HEK293 (cell line): ENCODE measurements around the gene DEDD.

Source experiments
- CTCF ChIA-PET: fragments of 350-600 bp; formaldehyde crosslinking; extraction: SDS; loops from one replicate; lab custom pipeline; 2021; ENCODE audit warnings: antibody characterized with exemption; lab: Yijun Ruan, JAX
- POLR2A ChIA-PET: fragments of 300-600 bp; formaldehyde crosslinking; extraction: SDS; loops from one replicate; lab custom pipeline; 2020; ENCODE audit warnings: antibody characterized with exemption, inconsistent platforms; lab: Yijun Ruan, JAX
- H3K27ac ChIP-seq: fragments of 200-500 bp; sonication (Bioruptor generic); 2 replicates; pipeline ENCODE4 v1.5.1; 2014; ENCODE audit warnings: low read depth, low read length, control low read depth, inconsistent platforms; ENCODE audit errors: extremely low read depth
- H3K36me3 ChIP-seq, 2 experiments: fragments of 200-500 bp in 1 of 2; sonication (Bioruptor generic) in 1 of 2; 1 replicate in 1 of 2; 2 replicates in 1 of 2; pipeline ENCODE4 v1.5.1; 2014 to 2017; ENCODE audit warnings: inconsistent platforms in 2 of 2, low read length in 2 of 2; ENCODE audit not compliant: control insufficient read depth in 2 of 2, insufficient read depth in 1 of 2
- H3K4me1 ChIP-seq: fragments of 200-500 bp; sonication (Bioruptor generic); 2 replicates; pipeline ENCODE4 v1.5.1; 2014; ENCODE audit warnings: mild to moderate bottlenecking, low read length, inconsistent platforms; ENCODE audit not compliant: control insufficient read depth, insufficient read depth
- H3K4me3 ChIP-seq: 2 replicates; pipeline ENCODE4 v1.5.1; 2011; ENCODE audit warnings: low read depth, mild to moderate bottlenecking, control low read depth, low read length, moderate library complexity
- H3K9me3 ChIP-seq: fragments of 200-500 bp; sonication (Bioruptor generic); 2 replicates; pipeline ENCODE4 v1.5.1; 2014; ENCODE audit warnings: low read depth, low read length, inconsistent platforms; ENCODE audit not compliant: control insufficient read depth, insufficient read depth
- GLI4 ChIP-seq: fragments of 450-650 bp; formaldehyde crosslinking; IDR thresholded peaks from 2 replicates; pipeline ENCODE4 v1.5.1; 2016; ENCODE audit warnings: missing biosample characterization, missing genetic modification characterization
- GLIS1 ChIP-seq: fragments of 450-650 bp; formaldehyde crosslinking; IDR thresholded peaks from 2 replicates; pipeline ENCODE4 v1.5.1; 2016; ENCODE audit warnings: missing biosample characterization, missing genetic modification characterization
- IKZF3 ChIP-seq: fragments of 450-650 bp; IDR thresholded peaks from 2 replicates; pipeline ENCODE4 v1.5.0; 2018; ENCODE audit warnings: missing biosample characterization, mild to moderate bottlenecking, missing genetic modification characterization, moderate library complexity
- KLF7 ChIP-seq: fragments of 450-650 bp; formaldehyde crosslinking; IDR thresholded peaks from 2 replicates; pipeline ENCODE4 v1.5.1; 2016; ENCODE audit warnings: missing biosample characterization, missing genetic modification characterization, borderline replicate concordance
- KLF8 ChIP-seq: fragments of 450-650 bp; formaldehyde crosslinking; IDR thresholded peaks from 2 replicates; pipeline ENCODE4 v1.5.1; 2016; ENCODE audit warnings: missing biosample characterization, missing genetic modification characterization
- SCRT1 ChIP-seq: fragments of 450-650 bp; formaldehyde crosslinking; IDR thresholded peaks from 2 replicates; pipeline ENCODE4 v1.5.1; 2016; ENCODE audit warnings: missing biosample characterization, missing genetic modification characterization, borderline replicate concordance
- SETDB1 ChIP-seq: IDR thresholded peaks from one replicate; pipeline ENCODE4 v1.6.1; 2017; ENCODE audit warnings: mild to moderate bottlenecking, low read length, moderate library complexity, mixed read lengths; ENCODE audit not compliant: insufficient read length
- SP2 ChIP-seq: fragments of 450-650 bp; formaldehyde crosslinking; IDR thresholded peaks from 2 replicates; pipeline ENCODE4 v1.5.1; 2016; ENCODE audit warnings: missing biosample characterization, missing genetic modification characterization
- SP7 ChIP-seq: fragments of 450-650 bp; formaldehyde crosslinking; IDR thresholded peaks from 2 replicates; pipeline ENCODE4 v1.5.1; 2016; ENCODE audit warnings: missing biosample characterization, missing genetic modification characterization
- ZBTB17 ChIP-seq: fragments of 450-650 bp; formaldehyde crosslinking; IDR thresholded peaks from 2 replicates; pipeline ENCODE4 v1.5.1; 2016; ENCODE audit warnings: missing biosample characterization, missing genetic modification characterization
- ZFHX2 ChIP-seq: fragments of 450-650 bp; formaldehyde crosslinking; conservative IDR thresholded peaks from 2 replicates; pipeline ENCODE4 v1.5.1; 2016; ENCODE audit warnings: missing biosample characterization, missing genetic modification characterization
- ZFP37 ChIP-seq: fragments of 450-650 bp; formaldehyde crosslinking; IDR thresholded peaks from 2 replicates; pipeline ENCODE4 v1.5.1; 2016; ENCODE audit warnings: missing biosample characterization, missing genetic modification characterization
- ZNF133 ChIP-seq: fragments of 450-650 bp; formaldehyde crosslinking; IDR thresholded peaks from 2 replicates; pipeline ENCODE4 v1.5.1; 2016; ENCODE audit warnings: missing biosample characterization, missing genetic modification characterization
- ZNF324 ChIP-seq: fragments of 450-650 bp; formaldehyde crosslinking; IDR thresholded peaks from 2 replicates; pipeline ENCODE4 v1.5.1; 2016; ENCODE audit warnings: missing biosample characterization, missing genetic modification characterization
- ZNF366 ChIP-seq: fragments of 450-650 bp; formaldehyde crosslinking; conservative IDR thresholded peaks from 2 replicates; pipeline ENCODE4 v1.5.1; 2016; ENCODE audit warnings: missing biosample characterization, missing genetic modification characterization
- ZNF514 ChIP-seq: fragments of 450-650 bp; formaldehyde crosslinking; IDR thresholded peaks from 2 replicates; pipeline ENCODE4 v1.5.1; 2016; ENCODE audit warnings: missing biosample characterization, missing genetic modification characterization
- ZNF530 ChIP-seq: fragments of 450-650 bp; formaldehyde crosslinking; IDR thresholded peaks from 2 replicates; pipeline ENCODE4 v1.5.1; 2016; ENCODE audit warnings: low read depth, missing biosample characterization, missing genetic modification characterization
- ZNF624 ChIP-seq: fragments of 450-650 bp; formaldehyde crosslinking; IDR thresholded peaks from 2 replicates; pipeline ENCODE4 v1.5.1; 2017; ENCODE audit warnings: missing biosample characterization, missing genetic modification characterization
- ZNF76 ChIP-seq: fragments of 450-650 bp; formaldehyde crosslinking; IDR thresholded peaks from 2 replicates; pipeline ENCODE4; 2016; ENCODE audit warnings: low read depth, missing biosample characterization, missing genetic modification characterization, borderline replicate concordance
- ZNF777 ChIP-seq: fragments of 450-650 bp; formaldehyde crosslinking; IDR thresholded peaks from 2 replicates; pipeline ENCODE4 v1.5.1; 2017; ENCODE audit warnings: missing biosample characterization, missing genetic modification characterization, borderline replicate concordance
- TF ChIP-seq, protein P1 (sequence below): fragments of 450-650 bp; formaldehyde crosslinking; IDR thresholded peaks from 2 replicates; pipeline ENCODE4 v1.5.1; 2017; ENCODE audit warnings: missing biosample characterization, missing genetic modification characterization
- TF ChIP-seq, protein P2 (sequence below): fragments of 450-650 bp; formaldehyde crosslinking; IDR thresholded peaks from 2 replicates; pipeline ENCODE4 v1.5.1; 2017; ENCODE audit warnings: missing biosample characterization, missing genetic modification characterization
- TF ChIP-seq, protein P3 (sequence below): fragments of 450-650 bp; formaldehyde crosslinking; IDR thresholded peaks from 2 replicates; pipeline ENCODE4 v1.5.1; 2017; ENCODE audit warnings: missing biosample characterization, missing genetic modification characterization
- TF ChIP-seq, protein P4 (sequence below): fragments of 450-650 bp; formaldehyde crosslinking; IDR thresholded peaks from 2 replicates; pipeline ENCODE4 v1.5.1; 2016; ENCODE audit warnings: missing biosample characterization, missing genetic modification characterization
- TF ChIP-seq, protein P5 (sequence below): fragments of 450-650 bp; formaldehyde crosslinking; IDR thresholded peaks from 2 replicates; pipeline ENCODE4 v1.5.1; 2016; ENCODE audit warnings: missing biosample characterization, missing genetic modification characterization

The DEDD gene

DNA sequence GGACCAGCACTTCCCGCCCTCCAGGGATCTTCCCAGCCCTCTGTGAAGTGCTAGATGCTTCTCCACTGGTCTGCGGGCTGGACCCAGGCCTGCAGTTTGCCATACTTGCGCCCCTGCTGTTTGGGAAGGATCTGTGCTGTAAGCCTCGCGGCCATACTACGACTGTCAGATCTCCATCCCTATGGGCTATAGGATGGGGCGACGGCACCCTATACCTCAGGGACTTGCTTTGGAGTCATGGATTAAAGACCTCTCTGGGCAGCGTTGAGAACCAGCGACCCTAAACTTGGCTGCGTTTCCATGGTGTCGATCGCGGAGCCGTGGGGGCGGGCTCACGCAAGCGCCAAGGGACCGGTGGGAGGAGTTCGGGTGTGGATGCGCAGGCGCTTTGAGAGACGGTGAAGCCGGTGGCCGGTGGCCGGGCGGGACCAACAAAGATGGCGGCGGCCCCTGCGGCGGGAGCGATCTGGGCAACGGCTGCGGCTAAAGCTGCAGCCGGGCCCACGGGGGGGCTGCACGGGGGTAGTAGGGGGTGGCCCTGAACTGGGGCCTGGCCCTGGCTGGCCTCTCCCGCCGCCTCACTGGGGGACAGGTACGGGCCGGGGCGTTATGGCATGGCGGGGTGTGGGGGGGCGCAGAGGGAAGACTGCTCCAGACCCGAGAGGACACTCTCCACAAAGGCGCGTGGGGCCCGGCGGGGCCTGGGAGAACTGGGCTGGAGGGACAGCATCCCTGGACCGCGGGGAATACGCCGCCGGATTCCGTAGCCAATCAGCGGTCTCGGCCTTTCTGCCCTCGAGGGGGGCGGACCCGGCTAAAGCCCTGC, 26.8 kb upstream of the DEDD start, which contains the start of gene USP21:
TSS of gene USP21 (plus strand) at position 414 of the 826 bp plus-strand sequence. CDS start 1,141 bp downstream, outside the sequence.
- POLR2A ChIA-PET: interaction anchor here (0.6 to 1.3 kb wide), 4 partner anchors 26 to 155 kb away, joined by 3 to 7 read pairs (median 4); partner anchors contain the start of genes DEDD, F11R, SDHC and TOMM40L
- Histone ChIP-seq H3K9me3 (no peaks in the 10 kb centered on the region), H3K27ac (peak within 1 kb of the TSS; percentile 65), H3K4me3 (peak within 1 kb of the TSS; percentile 78), H3K36me3 (peaks cover 5 to 72% of the 10 kb centered on the region in 2 experiments; a peak in 2 of 3 replicates), H3K4me1 (0 out of 2 replicates have a peak, but pooled peaks cover 4% of the 10 kb centered on the region)
- CTCF ChIA-PET: interaction anchor here (0.6 to 1.2 kb wide), 2 partner anchors 21 to 115 kb away, joined by 3 to 5 read pairs; no protein-coding TSS in a partner anchor
- TF ChIP-seq ZNF324 (tag by site-specific recombination) (peak; percentile 85), ZFP37 (tag by site-specific recombination) (peak; percentile 19; the same call in 1 of the 2 replicates), GLI4 (tag by site-specific recombination) (0 out of 2 replicates have a peak, but pooled peaks have one; percentile 61), ZNF514 (tag by site-specific recombination) (no peak), SP7 (tag by site-specific recombination) (peak; percentile 41; the same call in 1 of the 2 replicates), ZNF366 (tag by site-specific recombination) (0 out of 2 replicates have a peak, but pooled peaks have one; percentile 14), IKZF3 (tag by site-specific recombination) (no peak), ZBTB17 (peak; percentile 98), GLIS1 (tag by site-specific recombination) (peak; percentile 43; the same call in 1 of the 2 replicates), ZNF133 (tag by site-specific recombination) (no peak), ZNF624 (tag by site-specific recombination) (no peak), ZFHX2 (tag by site-specific recombination) (peak; percentile 25; the same call in 1 of the 2 replicates), SETDB1 (no peak), KLF7 (0 out of 2 replicates have a peak, but pooled peaks have one; percentile 37), SP2 (tag by site-specific recombination) (peak; percentile 68), ZNF530 (no peak), ZNF76 (tag by site-specific recombination) (peak; percentile 79), SCRT1 (tag by site-specific recombination) (no peak), ZNF777 (tag by site-specific recombination) (no peak), KLF8 (tag by site-specific recombination) (peak; percentile 65; the same call in 1 of the 2 replicates)
- TF ChIP-seq, protein P1, sequence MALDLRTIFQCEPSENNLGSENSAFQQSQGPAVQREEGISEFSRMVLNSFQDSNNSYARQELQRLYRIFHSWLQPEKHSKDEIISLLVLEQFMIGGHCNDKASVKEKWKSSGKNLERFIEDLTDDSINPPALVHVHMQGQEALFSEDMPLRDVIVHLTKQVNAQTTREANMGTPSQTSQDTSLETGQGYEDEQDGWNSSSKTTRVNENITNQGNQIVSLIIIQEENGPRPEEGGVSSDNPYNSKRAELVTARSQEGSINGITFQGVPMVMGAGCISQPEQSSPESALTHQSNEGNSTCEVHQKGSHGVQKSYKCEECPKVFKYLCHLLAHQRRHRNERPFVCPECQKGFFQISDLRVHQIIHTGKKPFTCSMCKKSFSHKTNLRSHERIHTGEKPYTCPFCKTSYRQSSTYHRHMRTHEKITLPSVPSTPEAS (tag by site-specific recombination): 0 out of 2 replicates have a peak, but pooled peaks have one; percentile 50
- TF ChIP-seq, protein P2, sequence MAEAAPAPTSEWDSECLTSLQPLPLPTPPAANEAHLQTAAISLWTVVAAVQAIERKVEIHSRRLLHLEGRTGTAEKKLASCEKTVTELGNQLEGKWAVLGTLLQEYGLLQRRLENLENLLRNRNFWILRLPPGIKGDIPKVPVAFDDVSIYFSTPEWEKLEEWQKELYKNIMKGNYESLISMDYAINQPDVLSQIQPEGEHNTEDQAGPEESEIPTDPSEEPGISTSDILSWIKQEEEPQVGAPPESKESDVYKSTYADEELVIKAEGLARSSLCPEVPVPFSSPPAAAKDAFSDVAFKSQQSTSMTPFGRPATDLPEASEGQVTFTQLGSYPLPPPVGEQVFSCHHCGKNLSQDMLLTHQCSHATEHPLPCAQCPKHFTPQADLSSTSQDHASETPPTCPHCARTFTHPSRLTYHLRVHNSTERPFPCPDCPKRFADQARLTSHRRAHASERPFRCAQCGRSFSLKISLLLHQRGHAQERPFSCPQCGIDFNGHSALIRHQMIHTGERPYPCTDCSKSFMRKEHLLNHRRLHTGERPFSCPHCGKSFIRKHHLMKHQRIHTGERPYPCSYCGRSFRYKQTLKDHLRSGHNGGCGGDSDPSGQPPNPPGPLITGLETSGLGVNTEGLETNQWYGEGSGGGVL (tag by site-specific recombination): peak; percentile 37; the same call in 1 of the 2 replicates
- TF ChIP-seq, protein P3, sequence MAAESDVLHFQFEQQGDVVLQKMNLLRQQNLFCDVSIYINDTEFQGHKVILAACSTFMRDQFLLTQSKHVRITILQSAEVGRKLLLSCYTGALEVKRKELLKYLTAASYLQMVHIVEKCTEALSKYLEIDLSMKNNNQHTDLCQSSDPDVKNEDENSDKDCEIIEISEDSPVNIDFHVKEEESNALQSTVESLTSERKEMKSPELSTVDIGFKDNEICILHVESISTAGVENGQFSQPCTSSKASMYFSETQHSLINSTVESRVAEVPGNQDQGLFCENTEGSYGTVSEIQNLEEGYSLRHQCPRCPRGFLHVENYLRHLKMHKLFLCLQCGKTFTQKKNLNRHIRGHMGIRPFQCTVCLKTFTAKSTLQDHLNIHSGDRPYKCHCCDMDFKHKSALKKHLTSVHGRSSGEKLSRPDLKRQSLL (tag by site-specific recombination): no peak
- TF ChIP-seq, protein P4, sequence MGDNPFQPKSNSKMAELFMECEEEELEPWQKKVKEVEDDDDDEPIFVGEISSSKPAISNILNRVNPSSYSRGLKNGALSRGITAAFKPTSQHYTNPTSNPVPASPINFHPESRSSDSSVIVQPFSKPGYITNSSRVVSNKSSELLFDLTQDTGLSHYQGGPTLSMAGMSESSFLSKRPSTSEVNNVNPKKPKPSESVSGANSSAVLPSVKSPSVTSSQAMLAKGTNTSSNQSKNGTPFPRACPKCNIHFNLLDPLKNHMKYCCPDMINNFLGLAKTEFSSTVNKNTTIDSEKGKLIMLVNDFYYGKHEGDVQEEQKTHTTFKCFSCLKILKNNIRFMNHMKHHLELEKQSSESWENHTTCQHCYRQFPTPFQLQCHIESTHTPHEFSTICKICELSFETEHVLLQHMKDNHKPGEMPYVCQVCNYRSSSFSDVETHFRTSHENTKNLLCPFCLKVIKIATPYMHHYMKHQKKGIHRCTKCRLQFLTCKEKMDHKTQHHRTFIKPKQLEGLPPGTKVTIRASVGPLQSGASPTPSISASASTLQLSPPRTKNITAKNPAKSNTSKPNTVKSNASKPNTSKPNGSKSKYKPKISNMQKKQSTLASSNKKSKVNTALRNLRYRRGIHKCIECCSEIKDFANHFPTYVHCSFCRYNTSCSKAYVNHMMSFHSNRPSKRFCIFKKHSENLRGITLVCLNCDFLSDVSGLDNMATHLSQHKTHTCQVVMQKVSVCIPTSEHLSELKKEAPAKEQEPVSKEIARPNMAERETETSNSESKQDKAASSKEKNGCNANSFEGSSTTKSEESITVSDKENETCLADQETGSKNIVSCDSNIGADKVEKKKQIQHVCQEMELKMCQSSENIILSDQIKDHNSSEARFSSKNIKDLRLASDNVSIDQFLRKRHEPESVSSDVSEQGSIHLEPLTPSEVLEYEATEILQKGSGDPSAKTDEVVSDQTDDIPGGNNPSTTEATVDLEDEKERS (tag by site-specific recombination): no peak
- TF ChIP-seq, protein P5, sequence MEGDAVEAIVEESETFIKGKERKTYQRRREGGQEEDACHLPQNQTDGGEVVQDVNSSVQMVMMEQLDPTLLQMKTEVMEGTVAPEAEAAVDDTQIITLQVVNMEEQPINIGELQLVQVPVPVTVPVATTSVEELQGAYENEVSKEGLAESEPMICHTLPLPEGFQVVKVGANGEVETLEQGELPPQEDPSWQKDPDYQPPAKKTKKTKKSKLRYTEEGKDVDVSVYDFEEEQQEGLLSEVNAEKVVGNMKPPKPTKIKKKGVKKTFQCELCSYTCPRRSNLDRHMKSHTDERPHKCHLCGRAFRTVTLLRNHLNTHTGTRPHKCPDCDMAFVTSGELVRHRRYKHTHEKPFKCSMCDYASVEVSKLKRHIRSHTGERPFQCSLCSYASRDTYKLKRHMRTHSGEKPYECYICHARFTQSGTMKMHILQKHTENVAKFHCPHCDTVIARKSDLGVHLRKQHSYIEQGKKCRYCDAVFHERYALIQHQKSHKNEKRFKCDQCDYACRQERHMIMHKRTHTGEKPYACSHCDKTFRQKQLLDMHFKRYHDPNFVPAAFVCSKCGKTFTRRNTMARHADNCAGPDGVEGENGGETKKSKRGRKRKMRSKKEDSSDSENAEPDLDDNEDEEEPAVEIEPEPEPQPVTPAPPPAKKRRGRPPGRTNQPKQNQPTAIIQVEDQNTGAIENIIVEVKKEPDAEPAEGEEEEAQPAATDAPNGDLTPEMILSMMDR (tag by site-specific recombination): peak; percentile 48; the same call in 1 of the 2 replicates
